ENCODE data around the gene CPXM2. TPM values are rescaled to one million over a fixed set of nuclear protein-coding genes. Genes with fewer than 3 reads are reported as not detected.
A peak's percentile ranks its signal among the peaks of the same experiment; 100 is the strongest.

The CPXM2 gene
- 3.3 TPM for total RNA-seq

GRCh38 chr10:123891144-123892071, at the start of gene CPXM2:
Gene CPXM2 (minus strand): TSS chr10:123891807. CDS start chr10:123891659, 148 bp downstream.
- ATAC-seq = peak; percentile 28

- ATAC-seq = no peak
These were observed 48.0 kb upstream of the CPXM2 start for GRCh38 chr10:123939591-123939990.

- ATAC-seq = no peak
These were observed 47.3 kb upstream of the CPXM2 start for GRCh38 chr10:123938890-123939289.

- ATAC-seq = no peak
These were observed 44.8 kb upstream of the CPXM2 start for GRCh38 chr10:123936426-123936825.

GRCh38 chr10:123935680-123936079, 44.1 kb upstream of the CPXM2 start:
- no peak for ATAC-seq

- no peak for ATAC-seq
These were observed 43.2 kb upstream of the CPXM2 start for GRCh38 chr10:123934846-123935245.

GRCh38 chr10:123930340-123931001, 38.9 kb upstream of the CPXM2 start:
- ATAC-seq = no peak

GRCh38 chr10:123929791-123930190, 38.2 kb upstream of the CPXM2 start:
- no peak for ATAC-seq

GRCh38 chr10:123928427-123928826, 36.8 kb upstream of the CPXM2 start:
- ATAC-seq = no peak

- ATAC-seq = peak; percentile 62
These were observed 35.0 kb upstream of the CPXM2 start for GRCh38 chr10:123926401-123927264.

GRCh38 chr10:123922126-123922525, 30.5 kb upstream of the CPXM2 start:
- no peak for ATAC-seq

- no peak for ATAC-seq
These were observed 25.2 kb upstream of the CPXM2 start for GRCh38 chr10:123916775-123917174.

GRCh38 chr10:123913688-123914268, 22.2 kb upstream of the CPXM2 start:
- peak; percentile 28 for ATAC-seq

- ATAC-seq = no peak
These were observed 21.3 kb upstream of the CPXM2 start for GRCh38 chr10:123912871-123913270.

- no peak for ATAC-seq
These were observed 20.9 kb upstream of the CPXM2 start for GRCh38 chr10:123912466-123912865.

- no peak for ATAC-seq
These were observed 20.3 kb upstream of the CPXM2 start for GRCh38 chr10:123911866-123912265.

- no peak for ATAC-seq
These were observed 18.3 kb upstream of the CPXM2 start for GRCh38 chr10:123909866-123910265.

- ATAC-seq = no peak
These were observed 17.8 kb upstream of the CPXM2 start for GRCh38 chr10:123909426-123909825.

- no peak for ATAC-seq
These were observed 16.8 kb upstream of the CPXM2 start for GRCh38 chr10:123908379-123908778.

- no peak for ATAC-seq
These were observed 15.5 kb upstream of the CPXM2 start for GRCh38 chr10:123906884-123907652.

GRCh38 chr10:123906296-123906695, 14.7 kb upstream of the CPXM2 start:
- ATAC-seq = no peak

All from esophagus mucosa (tissue), 1 donor.